Mammary epithelial cell (primary cell): Measurements from ENCODE around the gene HDAC6.

Experiments
- EZH2 ChIP-seq: IDR thresholded peaks from 2 replicates; pipeline ENCODE4 v1.6.1; 2012; ENCODE audit warnings: low read length, inconsistent platforms, borderline replicate concordance
- TF ChIP-seq, protein P1 (sequence below), 2 donors: IDR thresholded peaks in 1 of 2; conservative IDR thresholded peaks in 1 of 2; 2 replicates each; pipeline ENCODE4 v1.5.1; 2011 to 2012; ENCODE audit warnings: inconsistent platforms in 2 of 2, low read length in 2 of 2, mild to moderate bottlenecking in 2 of 2, control low read depth in 1 of 2, low read depth in 1 of 2; ENCODE audit not compliant: insufficient read depth in 1 of 2; ENCODE audit errors: extremely low read depth in 1 of 2

DNA sequence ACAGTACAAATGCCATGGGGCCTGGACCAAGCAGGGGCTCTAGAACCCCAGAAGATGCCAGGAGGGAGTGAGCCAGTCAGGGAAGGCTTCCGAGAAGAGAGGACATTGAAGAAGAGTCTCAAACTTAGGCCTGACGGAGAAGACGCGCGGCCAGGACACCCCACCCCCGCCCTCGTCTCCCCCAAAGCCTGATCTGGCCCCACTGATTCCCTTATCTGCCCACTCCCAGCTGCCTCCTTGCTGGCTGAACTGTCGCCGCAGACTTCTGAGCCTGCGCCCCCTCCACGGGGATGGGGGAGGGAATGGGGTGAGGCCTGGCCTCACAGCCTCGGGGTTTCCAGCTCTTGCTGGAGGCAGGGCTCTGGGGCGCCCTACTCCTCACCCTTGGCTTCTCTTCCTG is 19.1 kb upstream of the HDAC6 start:
- TF ChIP-seq, protein P1, sequence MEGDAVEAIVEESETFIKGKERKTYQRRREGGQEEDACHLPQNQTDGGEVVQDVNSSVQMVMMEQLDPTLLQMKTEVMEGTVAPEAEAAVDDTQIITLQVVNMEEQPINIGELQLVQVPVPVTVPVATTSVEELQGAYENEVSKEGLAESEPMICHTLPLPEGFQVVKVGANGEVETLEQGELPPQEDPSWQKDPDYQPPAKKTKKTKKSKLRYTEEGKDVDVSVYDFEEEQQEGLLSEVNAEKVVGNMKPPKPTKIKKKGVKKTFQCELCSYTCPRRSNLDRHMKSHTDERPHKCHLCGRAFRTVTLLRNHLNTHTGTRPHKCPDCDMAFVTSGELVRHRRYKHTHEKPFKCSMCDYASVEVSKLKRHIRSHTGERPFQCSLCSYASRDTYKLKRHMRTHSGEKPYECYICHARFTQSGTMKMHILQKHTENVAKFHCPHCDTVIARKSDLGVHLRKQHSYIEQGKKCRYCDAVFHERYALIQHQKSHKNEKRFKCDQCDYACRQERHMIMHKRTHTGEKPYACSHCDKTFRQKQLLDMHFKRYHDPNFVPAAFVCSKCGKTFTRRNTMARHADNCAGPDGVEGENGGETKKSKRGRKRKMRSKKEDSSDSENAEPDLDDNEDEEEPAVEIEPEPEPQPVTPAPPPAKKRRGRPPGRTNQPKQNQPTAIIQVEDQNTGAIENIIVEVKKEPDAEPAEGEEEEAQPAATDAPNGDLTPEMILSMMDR (conservative IDR thresholded peaks at IDR 0.05 in 1 of 2, IDR thresholded peaks at IDR 0.05 in 1 of 2; ENCODE audit: extremely low read depth in 1 of 2, insufficient read depth in 1 of 2, low read depth in 1 of 2, low read length in 2 of 2) = no peak
- TF ChIP-seq EZH2 = no peak
